Measurements from ENCODE around the gene MAP7D3.

- TF ChIP-seq CTCF (IDR thresholded peaks at IDR 0.05) (no peak), POLR2A (IDR thresholded peaks at IDR 0.05) (no peak), POLR2AphosphoS5 (IDR thresholded peaks at IDR 0.05) (no peak), EP300 (IDR thresholded peaks at IDR 0.05) (no peak)
Observed at GRCh38 chrX:136262812-136263315, 11.7 kb upstream of the MAP7D3 start.

Data from sigmoid colon (tissue), 4 donors.